ENCODE measurements around the gene INPP4B.

- TF ChIP-seq, protein P1, sequence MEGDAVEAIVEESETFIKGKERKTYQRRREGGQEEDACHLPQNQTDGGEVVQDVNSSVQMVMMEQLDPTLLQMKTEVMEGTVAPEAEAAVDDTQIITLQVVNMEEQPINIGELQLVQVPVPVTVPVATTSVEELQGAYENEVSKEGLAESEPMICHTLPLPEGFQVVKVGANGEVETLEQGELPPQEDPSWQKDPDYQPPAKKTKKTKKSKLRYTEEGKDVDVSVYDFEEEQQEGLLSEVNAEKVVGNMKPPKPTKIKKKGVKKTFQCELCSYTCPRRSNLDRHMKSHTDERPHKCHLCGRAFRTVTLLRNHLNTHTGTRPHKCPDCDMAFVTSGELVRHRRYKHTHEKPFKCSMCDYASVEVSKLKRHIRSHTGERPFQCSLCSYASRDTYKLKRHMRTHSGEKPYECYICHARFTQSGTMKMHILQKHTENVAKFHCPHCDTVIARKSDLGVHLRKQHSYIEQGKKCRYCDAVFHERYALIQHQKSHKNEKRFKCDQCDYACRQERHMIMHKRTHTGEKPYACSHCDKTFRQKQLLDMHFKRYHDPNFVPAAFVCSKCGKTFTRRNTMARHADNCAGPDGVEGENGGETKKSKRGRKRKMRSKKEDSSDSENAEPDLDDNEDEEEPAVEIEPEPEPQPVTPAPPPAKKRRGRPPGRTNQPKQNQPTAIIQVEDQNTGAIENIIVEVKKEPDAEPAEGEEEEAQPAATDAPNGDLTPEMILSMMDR (IDR thresholded peaks at IDR 0.05), result no peak
- TF ChIP-seq EZH2 (IDR thresholded peaks at IDR 0.05; ENCODE audit: borderline replicate concordance, insufficient read depth, low read depth, low read length, poor library complexity, severe bottlenecking), result no peak
Measured at GRCh38 chr4:142293536-142293935, 552.6 kb downstream of the INPP4B start.

Measured in B cell (primary cell).